Measurements from ENCODE around the gene PLEKHA8. TPM values are rescaled to one million over a fixed set of nuclear protein-coding genes. Genes with fewer than 3 reads are reported as not detected.

Gene PLEKHA8
- total RNA-seq, 1 donor from 2014 or later, result 19.5 TPM

GRCh38 chr7:30157204-30157603, 129.0 kb downstream of the PLEKHA8 start:
- TF ChIP-seq, protein P1, sequence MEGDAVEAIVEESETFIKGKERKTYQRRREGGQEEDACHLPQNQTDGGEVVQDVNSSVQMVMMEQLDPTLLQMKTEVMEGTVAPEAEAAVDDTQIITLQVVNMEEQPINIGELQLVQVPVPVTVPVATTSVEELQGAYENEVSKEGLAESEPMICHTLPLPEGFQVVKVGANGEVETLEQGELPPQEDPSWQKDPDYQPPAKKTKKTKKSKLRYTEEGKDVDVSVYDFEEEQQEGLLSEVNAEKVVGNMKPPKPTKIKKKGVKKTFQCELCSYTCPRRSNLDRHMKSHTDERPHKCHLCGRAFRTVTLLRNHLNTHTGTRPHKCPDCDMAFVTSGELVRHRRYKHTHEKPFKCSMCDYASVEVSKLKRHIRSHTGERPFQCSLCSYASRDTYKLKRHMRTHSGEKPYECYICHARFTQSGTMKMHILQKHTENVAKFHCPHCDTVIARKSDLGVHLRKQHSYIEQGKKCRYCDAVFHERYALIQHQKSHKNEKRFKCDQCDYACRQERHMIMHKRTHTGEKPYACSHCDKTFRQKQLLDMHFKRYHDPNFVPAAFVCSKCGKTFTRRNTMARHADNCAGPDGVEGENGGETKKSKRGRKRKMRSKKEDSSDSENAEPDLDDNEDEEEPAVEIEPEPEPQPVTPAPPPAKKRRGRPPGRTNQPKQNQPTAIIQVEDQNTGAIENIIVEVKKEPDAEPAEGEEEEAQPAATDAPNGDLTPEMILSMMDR (IDR thresholded peaks at IDR 0.05), result no peak
- peaks cover 12% of the 10 kb centered on the region for H3K36me3 Mint-ChIP-seq (ENCODE audit: unreplicated experiment)
- H3K4me1 Mint-ChIP-seq (ENCODE audit: unreplicated experiment), result peaks cover 4% of the 10 kb centered on the region
- H3K9me3 Mint-ChIP-seq (ENCODE audit: unreplicated experiment), result no peaks in the 10 kb centered on the region
- no peak for DNase-seq (ENCODE audit: extremely low spot score, unreplicated experiment)
- no peaks in the 10 kb centered on the region for H3K27me3 Mint-ChIP-seq (ENCODE audit: unreplicated experiment)
- H3K27ac Mint-ChIP-seq (ENCODE audit: unreplicated experiment), result no peak overlapping the region
- no peak overlapping the region for H3K4me3 Mint-ChIP-seq (ENCODE audit: unreplicated experiment)

- no peak overlapping the region for H3K27ac Mint-ChIP-seq (ENCODE audit: unreplicated experiment)
- DNase-seq (ENCODE audit: extremely low spot score, unreplicated experiment), result no peak
- TF ChIP-seq, protein P1 (IDR thresholded peaks at IDR 0.05), result no peak
- peaks cover 23% of the 10 kb centered on the region for H3K4me1 Mint-ChIP-seq (ENCODE audit: unreplicated experiment)
- no peak overlapping the region for H3K4me3 Mint-ChIP-seq (ENCODE audit: unreplicated experiment)
- H3K36me3 Mint-ChIP-seq (ENCODE audit: unreplicated experiment), result peaks cover 12% of the 10 kb centered on the region
- no peaks in the 10 kb centered on the region for H3K27me3 Mint-ChIP-seq (ENCODE audit: unreplicated experiment)
- no peaks in the 10 kb centered on the region for H3K9me3 Mint-ChIP-seq (ENCODE audit: unreplicated experiment)
Observed at GRCh38 chr7:30159163-30159562, 131.0 kb downstream of the PLEKHA8 start.

- TF ChIP-seq, protein P1 (IDR thresholded peaks at IDR 0.05), result peak; percentile 19
- Mint-ChIP-seq H3K36me3 (ENCODE audit: unreplicated experiment) (peaks cover 12% of the 10 kb centered on the region), H3K9me3 (ENCODE audit: unreplicated experiment) (no peaks in the 10 kb centered on the region), H3K4me3 (ENCODE audit: unreplicated experiment) (no peak overlapping the region), H3K27ac (ENCODE audit: unreplicated experiment) (no peak overlapping the region), H3K4me1 (ENCODE audit: unreplicated experiment) (peaks cover 29% of the 10 kb centered on the region), H3K27me3 (ENCODE audit: unreplicated experiment) (no peaks in the 10 kb centered on the region)
- no peak for DNase-seq (ENCODE audit: extremely low spot score, unreplicated experiment)
Observed at GRCh38 chr7:30159698-30160143, 131.5 kb downstream of the PLEKHA8 start.

DNA sequence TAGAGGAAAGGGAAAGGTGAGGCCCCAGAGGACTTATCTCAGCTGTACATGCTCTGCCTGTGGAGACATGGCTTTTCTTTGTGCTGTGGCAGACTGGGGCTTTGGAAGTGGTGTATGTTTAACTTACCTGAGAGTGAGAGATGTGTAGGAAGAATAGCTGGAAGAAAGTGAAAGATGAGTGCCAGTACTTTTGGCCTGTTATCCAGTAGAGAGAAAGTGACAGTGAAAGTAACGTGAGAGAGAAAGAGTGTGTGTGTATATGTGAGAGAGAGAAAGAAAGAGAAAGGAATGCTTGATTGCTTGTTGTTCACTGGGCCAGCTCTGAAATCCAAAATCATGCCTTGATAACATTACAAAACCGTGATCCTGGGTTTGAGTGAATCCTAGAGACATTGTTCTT, 132.1 kb downstream of the PLEKHA8 start:
- H3K4me3 Mint-ChIP-seq (ENCODE audit: unreplicated experiment), result no peak overlapping the region
- H3K36me3 Mint-ChIP-seq (ENCODE audit: unreplicated experiment), result peaks cover 11% of the 10 kb centered on the region
- peaks cover 30% of the 10 kb centered on the region for H3K4me1 Mint-ChIP-seq (ENCODE audit: unreplicated experiment)
- no peak overlapping the region for H3K27ac Mint-ChIP-seq (ENCODE audit: unreplicated experiment)
- no peaks in the 10 kb centered on the region for H3K9me3 Mint-ChIP-seq (ENCODE audit: unreplicated experiment)
- DNase-seq (ENCODE audit: extremely low spot score, unreplicated experiment), result no peak
- TF ChIP-seq, protein P1 (IDR thresholded peaks at IDR 0.05), result no peak
- no peaks in the 10 kb centered on the region for H3K27me3 Mint-ChIP-seq (ENCODE audit: unreplicated experiment)

DNA sequence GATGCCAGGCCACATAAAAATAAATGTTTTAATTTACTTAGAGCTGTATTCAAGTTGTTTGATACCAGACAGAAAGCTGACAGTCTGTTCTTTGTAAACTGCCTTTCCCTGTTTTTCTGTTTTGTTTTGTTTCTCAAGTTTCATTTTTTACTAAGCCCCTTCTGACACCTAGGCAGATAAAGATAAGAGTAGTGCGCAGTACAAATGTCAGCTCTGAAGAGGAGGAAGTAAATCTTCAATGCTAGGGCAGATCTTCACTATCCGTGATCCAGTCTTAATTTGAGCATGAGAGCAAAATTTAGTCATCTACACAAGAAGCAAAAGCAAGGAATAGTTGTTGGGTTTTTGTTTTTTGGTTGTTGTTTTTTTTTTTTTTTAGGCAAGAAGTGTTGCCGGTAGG, 133.9 kb downstream of the PLEKHA8 start:
- H3K4me3 Mint-ChIP-seq (ENCODE audit: unreplicated experiment), result peak overlapping the region; percentile 8
- no peaks in the 10 kb centered on the region for H3K27me3 Mint-ChIP-seq (ENCODE audit: unreplicated experiment)

More for the DNA sequence above, 133.9 kb downstream of the PLEKHA8 start:
- H3K36me3 Mint-ChIP-seq (ENCODE audit: unreplicated experiment), result peaks cover 7% of the 10 kb centered on the region
- H3K27ac Mint-ChIP-seq (ENCODE audit: unreplicated experiment), result no peak overlapping the region
- DNase-seq (ENCODE audit: extremely low spot score, unreplicated experiment), result no peak
- peaks cover 33% of the 10 kb centered on the region for H3K4me1 Mint-ChIP-seq (ENCODE audit: unreplicated experiment)
- H3K9me3 Mint-ChIP-seq (ENCODE audit: unreplicated experiment), result no peaks in the 10 kb centered on the region
- TF ChIP-seq, protein P1 (IDR thresholded peaks at IDR 0.05), result no peak

Measured in osteocyte (in vitro differentiated cells).